GM18909 (cell line): ENCODE data around the gene MEGF6.

Experiments
- ATAC-seq: cut with Tn5 transposase; IDR thresholded peaks from one replicate; pipeline ENCODE4 v1.9.1; 2021; ENCODE audit warnings: mild to moderate bottlenecking; ENCODE audit not compliant: unreplicated experiment, poor library complexity

MEGF6 gene

DNA sequence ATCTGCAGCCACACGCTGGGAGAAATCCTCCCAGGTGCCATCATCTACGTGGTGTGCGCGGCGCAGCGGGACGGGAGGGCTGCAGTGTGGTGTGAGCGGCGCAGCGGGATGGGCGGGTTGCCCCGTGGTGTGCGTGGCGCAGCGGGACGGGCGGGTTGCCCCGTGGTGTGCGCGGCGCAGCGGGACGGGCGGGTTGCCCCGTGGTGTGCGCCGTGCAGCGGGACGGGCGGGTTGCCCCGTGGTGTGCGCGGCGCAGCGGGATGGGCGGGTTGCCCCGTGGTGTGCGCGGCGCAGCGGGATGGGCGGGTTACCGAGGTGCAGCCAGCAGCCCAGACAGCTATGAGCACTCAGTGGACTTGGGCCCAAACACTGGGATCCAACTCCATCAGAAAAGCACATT, 33.9 kb upstream of the MEGF6 start:
- ATAC-seq = no peak

DNA sequence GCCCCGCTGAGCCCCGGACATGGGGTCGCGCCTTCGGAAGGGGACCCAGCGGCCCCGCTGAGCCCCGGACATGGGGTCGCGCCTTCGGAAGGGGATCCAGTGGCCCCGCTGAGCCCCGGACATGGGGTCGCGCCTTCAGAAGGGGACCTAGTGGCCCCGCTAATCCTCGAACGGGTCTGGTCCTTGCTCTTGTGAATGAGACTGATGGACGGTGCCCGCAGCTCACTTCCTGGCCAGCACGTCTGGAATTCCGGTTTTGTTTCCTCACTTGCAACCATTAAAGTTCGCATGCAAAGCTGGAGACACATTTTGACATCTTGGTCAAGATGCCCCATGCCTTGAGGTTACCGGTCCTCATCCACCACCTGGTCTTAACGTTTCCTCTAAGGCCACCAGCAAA, 33.0 kb upstream of the MEGF6 start:
- no peak for ATAC-seq

DNA sequence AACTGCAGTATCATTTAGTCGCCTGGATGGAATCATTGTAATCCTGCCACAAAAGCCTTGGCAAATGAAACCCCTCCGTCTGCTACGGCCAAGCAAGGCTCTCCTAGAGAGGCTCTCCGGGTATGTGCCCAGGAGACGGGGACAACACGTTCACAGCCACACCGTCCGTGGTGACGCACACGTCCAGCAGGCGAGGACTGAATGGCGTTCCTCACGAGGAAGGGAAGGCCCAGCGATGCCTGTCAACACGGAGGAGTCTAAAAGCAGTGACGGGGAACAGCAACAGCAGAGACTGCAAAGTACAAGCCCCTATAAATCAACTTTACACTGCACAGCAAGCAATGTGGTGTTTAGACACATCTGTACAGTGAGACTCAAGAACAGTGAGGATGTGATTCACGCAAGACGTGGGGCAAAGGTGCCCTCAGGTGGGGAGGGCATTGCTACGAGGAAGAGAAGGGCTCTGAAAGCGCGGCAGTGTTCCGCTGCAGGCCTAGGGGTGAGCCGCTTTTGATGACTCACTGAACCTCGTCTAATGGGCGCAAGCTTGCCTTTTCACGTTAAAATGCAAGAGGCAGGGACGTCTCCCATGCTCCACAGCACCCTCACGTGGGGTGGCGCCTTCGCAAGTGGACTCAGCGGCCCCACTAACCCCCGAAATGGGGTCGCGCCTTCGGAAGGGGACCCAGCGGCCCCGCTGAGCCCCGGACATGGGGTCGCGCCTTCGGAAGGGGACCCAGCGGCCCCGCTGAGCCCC, 31.8 kb upstream of the MEGF6 start:
- no peak for ATAC-seq

DNA sequence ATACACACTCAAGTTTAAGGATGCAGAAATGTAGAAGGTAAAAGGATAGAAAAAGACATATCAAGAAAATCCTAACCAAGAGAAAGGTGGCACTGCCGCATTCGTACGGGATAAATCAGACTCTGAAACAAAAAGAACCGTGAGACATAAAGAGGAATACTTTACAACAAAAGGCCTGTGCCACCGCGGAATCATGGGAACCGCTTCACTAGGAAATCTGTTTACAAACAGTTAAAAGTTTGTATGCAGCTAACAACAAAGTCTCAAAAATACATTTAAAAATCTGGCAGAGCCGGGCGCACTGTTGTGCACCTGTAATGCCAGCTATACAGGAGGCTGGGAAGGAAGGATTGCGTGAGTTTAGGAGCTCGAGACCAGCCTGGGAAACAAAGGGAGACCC, 30.5 kb upstream of the MEGF6 start:
- ATAC-seq = no peak

DNA sequence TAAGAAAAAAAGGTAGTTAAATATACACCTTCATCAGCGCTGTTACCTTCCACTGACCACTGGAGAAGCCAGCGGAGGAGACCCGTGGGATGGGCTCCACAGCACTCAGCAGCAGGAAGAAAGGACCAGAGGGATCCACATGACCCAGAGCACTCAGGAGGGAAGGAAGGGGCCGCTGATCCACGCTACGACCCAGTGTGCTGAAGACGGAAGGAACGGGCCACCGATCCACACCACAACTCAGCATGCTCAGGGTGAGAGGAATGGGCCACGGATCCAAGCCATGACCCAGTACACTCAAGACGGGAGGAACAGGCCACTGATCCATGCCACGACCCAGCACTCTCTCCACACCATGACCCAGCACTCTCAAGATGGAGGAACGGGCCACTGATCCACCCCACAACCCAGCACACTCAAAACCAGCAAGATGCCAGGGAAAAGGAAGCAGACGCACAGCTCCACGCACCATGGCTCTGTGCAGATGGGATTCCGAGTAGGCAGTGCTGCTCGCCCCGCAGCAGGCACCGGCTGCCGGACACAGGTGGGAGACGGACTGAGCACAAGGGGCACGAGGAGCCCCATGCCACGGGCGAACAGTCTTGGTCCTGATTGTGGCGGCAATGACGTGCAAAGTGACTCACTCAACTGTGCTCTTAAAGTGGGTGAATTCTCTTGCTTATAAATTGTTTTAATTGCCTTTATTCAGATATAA, 29.9 kb upstream of the MEGF6 start:
- no peak for ATAC-seq

DNA sequence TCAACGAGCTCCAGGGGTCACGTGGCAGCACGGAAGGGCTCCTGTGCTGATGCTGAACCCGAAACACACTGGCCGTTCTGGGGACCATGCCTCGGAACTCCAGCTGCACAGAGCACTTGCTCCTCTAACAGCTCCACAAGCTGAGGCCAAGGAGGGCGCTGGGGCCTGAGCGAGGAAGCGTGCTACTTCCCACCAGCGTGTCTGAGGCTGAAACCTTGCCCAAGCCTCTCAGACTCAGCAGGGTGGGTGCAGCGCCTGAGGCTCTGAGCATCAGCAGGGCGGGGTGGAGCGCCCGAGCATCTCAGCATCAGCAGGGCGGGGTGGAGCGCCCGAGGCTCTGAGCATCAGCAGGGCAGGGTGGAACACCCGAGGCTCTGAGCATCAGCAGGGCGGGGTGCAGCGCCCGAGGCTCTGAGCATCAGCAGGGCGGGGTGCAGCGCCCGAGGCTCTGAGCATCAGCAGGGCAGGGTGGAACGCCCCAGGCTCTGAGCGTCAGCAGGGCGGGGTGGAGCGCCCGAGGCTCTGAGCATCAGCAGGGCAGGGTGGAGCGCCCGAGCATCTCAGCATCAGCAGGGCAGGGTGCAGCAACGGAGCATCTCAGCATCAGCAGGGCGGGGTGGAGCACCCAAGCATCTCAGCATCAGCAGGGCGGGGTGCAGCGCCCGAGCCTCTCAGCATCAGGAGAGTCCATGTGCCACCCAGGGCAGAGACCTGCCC, 29.0 kb upstream of the MEGF6 start:
- no peak for ATAC-seq

DNA sequence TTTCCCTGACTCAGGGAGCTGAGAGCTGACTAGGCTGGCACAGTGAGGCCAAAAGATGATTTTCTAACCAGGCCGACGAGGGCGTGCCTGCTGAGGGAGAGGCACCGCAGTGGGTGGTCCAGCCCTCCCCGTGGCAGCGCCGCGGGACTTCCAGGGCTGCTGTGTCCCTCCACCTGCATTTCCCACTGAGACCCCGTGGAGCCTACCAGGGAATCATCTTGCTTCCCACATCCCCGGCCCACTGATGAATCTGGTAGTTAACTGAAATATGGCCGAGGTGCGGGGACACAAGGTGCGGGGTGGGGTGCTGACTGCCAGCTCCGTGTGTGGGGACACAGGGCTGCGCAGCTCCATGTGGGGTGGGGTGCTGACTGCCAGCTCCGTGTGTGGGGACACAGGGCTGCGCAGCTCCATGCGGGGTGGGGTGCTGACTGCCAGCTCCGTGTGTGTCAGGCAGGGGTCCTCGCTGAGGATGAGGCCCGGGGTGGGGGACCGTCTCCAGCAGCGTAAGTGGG, 28.1 kb upstream of the MEGF6 start:
- ATAC-seq = no peak

DNA sequence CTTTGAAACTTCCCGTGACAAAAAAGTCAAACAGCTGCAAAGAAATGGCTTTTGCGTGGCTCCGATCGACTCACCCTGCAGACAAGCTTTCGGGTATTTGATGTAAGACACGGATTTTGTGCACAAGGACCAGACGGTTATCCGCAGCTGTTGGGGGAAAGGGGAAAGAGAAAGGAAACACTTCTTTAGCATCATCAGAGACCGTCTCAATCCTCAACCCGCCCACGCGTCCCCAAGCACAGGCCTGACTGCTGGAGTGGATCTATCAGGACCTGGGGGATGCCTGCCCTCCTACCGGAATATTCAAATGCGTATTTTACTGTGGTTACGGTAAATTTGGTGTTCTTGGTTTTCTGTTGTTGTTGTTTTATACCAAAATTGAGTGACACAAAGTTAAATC, 27.4 kb upstream of the MEGF6 start:
- ATAC-seq = no peak

DNA sequence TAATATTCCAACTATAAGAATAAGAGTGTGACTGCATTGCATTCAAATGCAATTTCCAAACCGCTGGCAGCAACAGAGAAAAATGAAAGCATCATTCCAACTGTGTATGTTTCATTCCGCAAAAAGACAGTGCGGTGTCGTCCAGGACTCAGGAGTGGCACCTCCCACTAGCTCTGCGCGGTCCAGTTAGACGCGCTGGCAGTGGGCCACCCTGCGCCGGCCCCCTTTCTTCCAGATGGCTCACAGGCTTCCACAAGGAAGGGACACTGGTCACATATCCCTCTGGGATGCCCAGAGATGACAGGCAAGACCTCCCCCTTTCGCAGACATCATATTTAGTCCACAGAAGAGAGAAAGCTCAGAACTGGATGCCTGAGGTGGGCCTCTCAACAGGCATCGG, 26.7 kb upstream of the MEGF6 start:
- no peak for ATAC-seq

DNA sequence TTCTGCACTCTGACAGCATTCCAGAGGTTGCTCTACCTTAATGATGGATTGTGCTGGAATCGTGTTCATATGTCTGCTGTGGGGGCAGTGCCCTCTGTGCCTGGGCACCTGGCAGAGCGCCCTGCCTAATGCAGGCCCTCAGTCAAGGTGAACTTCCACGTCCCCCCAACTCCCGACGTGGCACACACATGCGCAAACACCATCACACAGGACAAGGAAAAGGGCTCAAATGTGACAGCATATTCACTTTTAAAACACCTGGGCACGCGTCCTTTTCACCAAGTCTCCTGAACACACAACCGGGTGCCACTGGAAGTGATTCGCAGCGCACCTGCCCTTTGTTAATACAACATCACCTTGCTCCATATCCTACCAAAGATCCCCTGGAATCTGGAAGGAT, 25.2 kb upstream of the MEGF6 start:
- no peak for ATAC-seq

DNA sequence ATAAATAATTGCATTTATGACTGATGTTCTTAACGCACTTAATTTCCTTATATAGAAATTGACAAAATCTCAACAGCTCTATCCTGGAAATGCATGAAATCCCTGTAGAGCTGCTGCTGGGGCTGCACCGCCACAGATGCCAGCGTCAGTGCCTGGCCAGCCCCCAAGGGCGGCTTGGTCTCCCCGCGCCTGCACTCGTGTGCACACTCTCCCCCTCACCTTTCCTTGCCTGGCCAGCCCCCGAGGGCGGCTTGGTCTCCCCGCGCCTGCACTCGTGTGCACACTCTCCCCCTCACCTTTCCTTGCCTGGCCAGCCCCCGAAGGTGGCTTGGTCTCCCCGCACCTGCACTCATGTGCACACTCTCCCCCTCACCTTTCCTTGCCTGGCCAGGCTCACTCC, 24.8 kb upstream of the MEGF6 start:
- no peak for ATAC-seq

DNA sequence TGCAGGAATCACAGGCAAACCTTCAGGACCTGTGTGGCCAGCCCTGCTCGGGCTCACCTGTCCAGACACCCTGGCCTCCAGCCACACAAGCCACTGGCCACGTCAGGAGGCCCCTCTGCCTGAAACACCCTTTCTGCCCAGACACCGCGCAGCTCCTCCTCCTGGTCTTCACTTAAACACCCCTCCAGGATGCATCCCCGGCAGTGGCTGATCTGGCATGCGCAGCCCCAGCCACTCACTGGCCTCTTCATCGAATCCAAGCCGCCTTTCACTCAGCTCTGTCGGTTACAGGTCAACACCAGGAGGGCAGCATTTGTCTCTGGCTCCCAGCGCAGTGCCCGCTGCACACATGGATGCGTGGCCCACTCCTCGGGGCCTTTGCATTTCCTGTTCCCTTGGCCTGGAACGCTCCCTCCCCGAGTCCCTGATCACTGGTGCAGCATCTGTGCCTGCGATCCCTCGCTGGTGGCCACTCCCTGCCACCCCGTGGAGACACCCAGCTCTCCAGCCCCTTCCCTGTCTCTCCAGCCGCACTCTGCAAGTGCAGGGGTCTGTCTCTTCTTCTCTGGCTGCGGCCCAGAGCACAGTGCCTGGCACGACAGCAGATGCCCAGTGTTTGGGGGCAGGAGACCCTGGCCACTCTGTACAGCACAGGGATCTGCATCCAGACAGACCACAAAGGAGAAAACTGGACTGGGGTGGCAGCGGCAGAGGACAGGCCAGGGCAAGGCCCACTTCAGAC, 22.9 kb upstream of the MEGF6 start:
- ATAC-seq = no peak

DNA sequence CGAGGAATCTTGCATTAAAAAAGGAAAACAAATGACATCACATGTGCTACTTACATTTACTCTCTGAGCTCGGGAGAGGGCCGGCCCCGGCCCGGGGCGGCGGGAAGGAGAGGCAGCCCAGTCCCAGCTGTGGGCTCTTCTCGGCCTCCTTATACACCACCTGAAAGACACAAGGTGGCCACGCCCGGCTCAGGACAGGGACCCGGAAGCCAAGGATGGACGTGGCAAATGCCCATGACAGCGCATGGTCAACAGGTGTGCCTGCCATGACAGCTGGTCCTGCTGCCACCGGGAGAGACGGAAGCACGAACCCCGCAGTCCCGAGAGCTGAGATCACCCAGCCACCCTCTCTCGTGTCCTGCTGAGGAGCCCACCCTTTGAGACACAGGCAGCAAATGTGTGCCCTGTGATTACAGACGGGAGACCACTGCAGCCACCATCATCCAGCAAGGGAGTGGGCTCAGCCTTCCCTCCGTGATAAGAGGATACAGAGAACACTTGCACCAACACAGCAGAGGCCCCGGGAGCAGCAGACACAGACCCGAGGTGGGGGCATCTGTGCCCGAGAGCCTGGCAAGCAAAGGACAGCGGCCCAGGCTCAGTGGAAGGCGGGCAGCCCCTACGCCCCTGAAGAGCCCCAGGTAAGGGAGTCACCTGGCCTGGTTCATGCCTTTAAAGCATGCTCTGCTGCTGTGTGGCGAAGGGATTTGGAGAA, 22.2 kb upstream of the MEGF6 start:
- no peak for ATAC-seq

DNA sequence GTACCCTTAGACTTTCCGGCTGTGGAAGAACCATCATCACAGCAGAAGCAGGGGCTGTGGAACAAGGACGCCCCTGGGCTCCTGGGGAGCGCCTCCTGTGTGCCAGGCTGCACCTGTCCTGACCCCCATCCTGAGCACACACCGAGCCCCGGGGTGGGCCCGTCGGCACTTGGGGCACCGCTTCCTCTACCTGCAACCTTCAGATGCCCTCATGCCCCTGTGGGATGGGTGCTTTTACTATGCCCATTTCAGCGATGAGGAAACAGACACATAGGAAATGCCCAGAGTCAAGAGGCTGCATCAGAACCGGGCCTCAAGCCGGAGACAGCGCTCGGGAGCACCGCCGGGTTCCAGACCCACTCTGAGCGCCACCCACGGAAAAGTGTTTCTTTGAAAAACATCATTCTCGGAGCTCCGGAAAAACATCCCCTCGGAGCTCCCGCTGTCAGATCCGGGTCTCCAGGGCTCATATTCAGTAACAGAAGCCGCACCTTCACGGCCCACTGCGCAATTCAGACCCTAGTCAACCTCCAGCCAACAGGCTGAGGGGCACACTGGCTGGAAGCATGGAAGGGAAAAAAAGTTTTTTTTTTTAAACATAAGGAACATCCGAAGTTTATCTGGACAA, 21.5 kb upstream of the MEGF6 start:
- ATAC-seq = no peak

DNA sequence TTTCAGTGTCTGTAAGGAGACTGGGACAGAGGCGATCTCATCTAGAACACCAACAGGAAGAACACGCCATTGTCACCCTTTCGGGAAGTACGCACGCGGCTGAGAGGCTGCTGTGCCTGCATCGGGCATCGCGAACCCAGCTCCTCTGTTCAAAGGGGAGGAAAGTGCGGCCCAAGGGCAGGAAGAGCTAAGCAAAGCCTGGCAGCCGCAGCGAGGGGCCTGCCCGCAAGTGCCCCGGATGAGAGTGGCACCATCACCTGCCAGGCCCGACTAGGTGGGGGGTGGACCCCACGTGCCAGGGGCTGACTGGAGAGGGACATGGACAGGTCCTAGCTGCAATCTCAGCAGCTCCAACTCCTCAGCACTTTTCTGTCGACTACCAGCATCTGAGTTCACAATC, 21.0 kb upstream of the MEGF6 start:
- ATAC-seq = no peak

DNA sequence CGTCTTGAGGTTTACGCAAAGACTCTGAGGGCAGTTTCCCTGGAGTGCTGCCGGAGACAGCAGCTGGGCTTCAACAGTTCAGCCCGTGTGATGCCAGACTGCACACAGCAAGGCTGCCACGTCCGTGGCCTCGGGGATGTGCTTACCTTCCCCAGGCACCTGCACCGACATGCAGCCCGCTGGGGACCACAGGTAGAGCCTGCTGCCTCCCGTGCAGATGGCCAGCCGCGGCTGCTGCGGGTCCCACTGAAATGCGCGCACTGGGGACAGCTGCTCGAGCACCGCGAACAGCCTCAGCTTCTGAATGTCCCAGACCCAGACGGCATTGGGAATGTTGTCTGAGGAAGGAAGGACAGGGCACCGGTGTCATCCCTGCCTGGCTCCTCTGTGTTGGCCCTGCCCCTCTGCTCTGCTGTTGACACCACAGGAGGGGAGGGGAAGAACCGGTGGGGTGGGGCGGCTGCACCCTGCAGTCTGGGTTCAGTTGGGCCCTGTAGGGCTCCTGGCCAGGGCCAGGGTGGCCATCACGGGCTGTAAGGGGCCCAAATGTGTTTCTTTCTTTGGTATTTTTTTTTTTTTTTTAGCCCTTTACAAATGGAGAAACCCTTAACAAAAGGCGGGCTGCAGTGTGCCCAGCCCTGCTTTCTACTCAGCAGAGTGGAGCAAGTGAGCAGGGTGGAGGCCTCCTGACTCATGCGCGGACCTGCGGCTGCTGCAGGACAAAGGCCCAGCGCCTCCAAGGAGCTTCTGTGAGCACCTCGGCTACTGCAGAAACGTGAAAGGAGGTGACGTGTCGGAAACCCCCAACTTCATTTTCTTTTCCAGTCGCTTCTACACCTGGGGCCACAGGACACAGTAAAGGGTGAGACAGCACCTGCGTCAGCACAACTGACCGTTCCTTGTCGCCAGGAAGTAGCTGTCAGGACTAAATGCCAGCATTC, 20.3 kb upstream of the MEGF6 start:
- ATAC-seq = no peak

DNA sequence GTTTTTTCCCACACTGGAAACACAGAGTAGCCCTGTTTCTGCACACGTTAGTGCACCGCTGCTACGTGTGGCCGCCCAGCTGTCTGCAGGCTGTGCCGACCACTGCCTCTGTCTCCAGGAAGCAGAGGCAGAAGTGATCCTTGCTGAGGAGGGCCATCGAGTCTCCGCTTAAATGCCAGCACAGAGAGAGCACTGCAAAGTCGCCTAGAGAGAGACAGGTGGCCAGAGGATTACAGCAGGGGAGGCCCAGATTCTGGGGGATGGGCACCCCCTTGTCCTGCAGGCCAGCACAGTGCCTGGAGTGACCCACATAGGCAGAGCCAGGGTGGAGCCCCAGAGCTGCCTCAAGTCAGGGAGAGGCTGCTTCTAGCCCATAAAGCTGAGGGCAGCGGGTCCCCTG, 19.6 kb upstream of the MEGF6 start:
- no peak for ATAC-seq

DNA sequence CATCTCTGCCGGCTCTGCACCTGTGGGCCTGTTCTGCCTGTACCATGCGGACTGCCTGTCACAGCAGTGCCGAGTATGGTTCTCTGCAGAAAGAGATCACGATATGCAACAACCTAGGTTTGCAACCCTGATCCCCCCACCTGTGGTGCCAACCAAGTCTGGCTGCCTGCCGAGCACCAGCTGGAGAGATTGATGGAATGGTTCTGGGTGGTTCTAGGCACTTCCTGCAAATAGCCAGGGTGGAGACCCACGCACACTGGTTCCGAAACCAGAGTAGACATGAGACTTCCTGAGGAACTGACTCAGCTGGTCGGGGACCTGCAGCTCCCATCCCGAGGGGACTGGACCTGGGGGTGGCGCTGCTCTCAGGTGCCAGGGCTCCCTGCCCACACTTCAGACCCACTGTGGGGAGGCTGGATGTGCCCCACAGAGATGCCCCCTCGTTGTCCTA, 18.9 kb upstream of the MEGF6 start:
- no peak for ATAC-seq
